ENCODE measurements around the gene PMM1. TPM values are rescaled to one million over a fixed set of nuclear protein-coding genes. Genes with fewer than 3 reads are reported as not detected.

The PMM1 gene
- total and polyA plus RNA-seq, 2 donors from 2014 or later, result 36.4 to 127 TPM

DNA sequence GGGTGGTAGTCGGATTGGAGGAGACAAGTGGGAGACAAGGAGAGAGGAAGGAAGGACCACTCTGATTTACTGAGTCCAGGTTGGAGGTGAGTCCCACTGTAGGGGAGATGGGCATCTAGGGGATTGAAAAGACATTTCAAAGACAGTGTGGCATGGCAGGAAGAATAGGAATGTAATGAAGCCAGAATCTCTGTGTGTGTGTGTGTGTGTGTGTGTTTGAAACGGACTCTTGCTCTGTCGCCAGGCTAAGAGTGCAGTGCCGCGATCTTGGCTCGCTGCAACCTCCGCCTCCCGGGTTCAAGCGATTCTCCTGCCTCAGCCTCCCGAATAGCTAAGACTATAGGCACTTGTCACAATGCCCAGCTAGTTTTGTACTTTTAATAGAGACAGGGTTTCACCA, 33.1 kb downstream of the PMM1 start:
- TF ChIP-seq, protein P1, sequence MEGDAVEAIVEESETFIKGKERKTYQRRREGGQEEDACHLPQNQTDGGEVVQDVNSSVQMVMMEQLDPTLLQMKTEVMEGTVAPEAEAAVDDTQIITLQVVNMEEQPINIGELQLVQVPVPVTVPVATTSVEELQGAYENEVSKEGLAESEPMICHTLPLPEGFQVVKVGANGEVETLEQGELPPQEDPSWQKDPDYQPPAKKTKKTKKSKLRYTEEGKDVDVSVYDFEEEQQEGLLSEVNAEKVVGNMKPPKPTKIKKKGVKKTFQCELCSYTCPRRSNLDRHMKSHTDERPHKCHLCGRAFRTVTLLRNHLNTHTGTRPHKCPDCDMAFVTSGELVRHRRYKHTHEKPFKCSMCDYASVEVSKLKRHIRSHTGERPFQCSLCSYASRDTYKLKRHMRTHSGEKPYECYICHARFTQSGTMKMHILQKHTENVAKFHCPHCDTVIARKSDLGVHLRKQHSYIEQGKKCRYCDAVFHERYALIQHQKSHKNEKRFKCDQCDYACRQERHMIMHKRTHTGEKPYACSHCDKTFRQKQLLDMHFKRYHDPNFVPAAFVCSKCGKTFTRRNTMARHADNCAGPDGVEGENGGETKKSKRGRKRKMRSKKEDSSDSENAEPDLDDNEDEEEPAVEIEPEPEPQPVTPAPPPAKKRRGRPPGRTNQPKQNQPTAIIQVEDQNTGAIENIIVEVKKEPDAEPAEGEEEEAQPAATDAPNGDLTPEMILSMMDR (IDR thresholded peaks at IDR 0.05; ENCODE audit: borderline replicate concordance, extremely low read depth, insufficient read depth), result no peak
- intact Hi-C loops (cut with DNase I), result no loop called here
- DNase-seq (no peak), FAIRE-seq (no peak)
- Histone ChIP-seq H3K9me3 (ENCODE audit: control insufficient read depth in 2 of 3, insufficient read depth in 1 of 3, low read length in 3 of 3) (no peaks in the 10 kb centered on the region), H3K27me3 (ENCODE audit: control insufficient read depth, insufficient read depth, low read length) (no peaks in the 10 kb centered on the region), H3K27ac (ENCODE audit: low read depth in 2 of 2, low read length in 2 of 2) (no peak overlapping the region), H3K36me3 (ENCODE audit: control insufficient read depth in 2 of 3, insufficient read depth in 3 of 3, low read length in 3 of 3) (no peaks in the 10 kb centered on the region), H3K4me3 (ENCODE audit: low read length in 3 of 3) (no peak overlapping the region), H3K4me1 (ENCODE audit: control insufficient read depth in 2 of 3, insufficient read depth in 2 of 3, low read depth in 1 of 3, low read length in 3 of 3) (peaks cover 0 to 12% (median 6%) of the 10 kb centered on the region in 3 donors), H3K9ac (ENCODE audit: low read length in 3 of 3) (no peak overlapping the region)

DNA sequence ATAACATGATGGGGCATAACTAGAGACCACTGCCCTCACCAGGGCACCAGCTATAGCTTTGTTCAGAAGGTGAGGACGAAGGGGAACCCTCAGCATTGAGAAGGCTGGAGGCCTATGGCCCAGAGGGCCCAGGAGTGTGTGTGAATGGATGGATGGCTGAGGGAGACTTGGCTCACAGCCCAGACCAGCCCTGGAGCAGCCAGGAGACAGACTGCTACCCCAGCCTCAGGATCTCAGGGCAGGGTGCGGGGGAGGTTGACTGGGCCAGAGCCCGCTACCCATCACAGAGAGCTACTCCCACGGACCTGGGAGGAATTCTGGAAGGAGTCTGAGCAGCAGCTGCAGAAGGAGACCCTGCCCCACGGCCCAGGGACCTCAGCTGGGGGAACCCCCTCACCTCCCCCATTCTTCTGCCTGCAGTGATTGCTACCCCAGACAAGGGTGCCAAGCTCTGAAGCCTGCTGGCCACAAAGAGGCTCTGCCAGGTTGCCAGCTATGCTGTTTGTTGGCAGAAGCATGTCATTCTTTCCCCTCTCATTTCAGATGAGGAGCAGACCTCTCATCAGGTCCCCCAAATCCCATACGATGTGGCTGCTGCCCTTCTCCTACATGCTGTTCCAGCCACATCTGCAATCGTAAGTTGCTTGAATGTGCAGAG, 34.2 kb downstream of the PMM1 start:
- H3K27me3 ChIP-seq (ENCODE audit: control insufficient read depth, insufficient read depth, low read length), result no peaks in the 10 kb centered on the region
- H3K4me3 ChIP-seq (ENCODE audit: low read length in 3 of 3), result no peak overlapping the region
- no peak for FAIRE-seq
- H3K9ac ChIP-seq (ENCODE audit: low read length in 3 of 3), result no peak overlapping the region
- no peaks in the 10 kb centered on the region for H3K36me3 ChIP-seq (ENCODE audit: control insufficient read depth in 2 of 3, insufficient read depth in 3 of 3, low read length in 3 of 3)
- TF ChIP-seq, protein P1 (IDR thresholded peaks at IDR 0.05; ENCODE audit: borderline replicate concordance, extremely low read depth, insufficient read depth), result no peak
- H3K9me3 ChIP-seq (ENCODE audit: control insufficient read depth in 2 of 3, insufficient read depth in 1 of 3, low read length in 3 of 3), result no peaks in the 10 kb centered on the region
- H3K4me1 ChIP-seq (ENCODE audit: control insufficient read depth in 2 of 3, insufficient read depth in 2 of 3, low read depth in 1 of 3, low read length in 3 of 3), result peaks cover 0 to 12% (median 6%) of the 10 kb centered on the region in 3 donors
- DNase-seq, result peak in 4 of 5 donors; percentile 78 to 84 (median 81)
- no peak overlapping the region for H3K27ac ChIP-seq (ENCODE audit: low read depth in 2 of 2, low read length in 2 of 2)
- intact Hi-C loops (cut with DNase I), result no loop called here

DNA sequence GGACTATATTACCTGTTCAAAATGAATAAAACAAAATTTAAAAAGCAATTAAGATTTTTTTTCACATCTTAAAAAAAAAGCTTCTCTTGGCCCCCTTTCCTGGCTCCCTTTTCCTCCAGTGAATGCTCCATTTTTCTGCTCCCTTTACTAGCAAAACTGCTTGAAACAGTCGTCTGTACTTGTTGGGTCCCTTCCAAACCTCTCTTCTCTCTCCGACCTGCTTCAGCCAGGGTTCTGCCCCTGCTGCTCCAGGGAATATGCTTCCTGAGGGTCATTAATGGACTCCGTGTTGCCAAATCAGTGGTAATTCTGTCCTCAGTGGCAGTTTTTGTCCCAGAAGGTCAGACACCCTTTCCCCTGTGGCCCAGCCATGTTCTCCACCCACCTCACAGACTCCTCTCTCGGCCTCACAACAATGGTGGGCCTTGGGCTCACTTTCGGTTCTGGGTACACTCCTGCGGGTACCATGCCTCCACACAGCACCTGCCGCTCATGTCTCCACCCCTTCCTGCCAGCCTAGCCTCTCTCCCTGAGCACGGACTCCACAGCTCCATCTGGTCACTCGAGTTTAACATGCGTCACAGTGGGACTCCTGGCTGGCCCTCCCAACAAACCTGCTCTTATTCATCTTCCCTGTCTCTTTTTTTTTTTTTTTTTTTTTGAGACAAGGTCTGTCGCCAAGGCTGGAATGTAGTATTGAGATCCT, 37.6 kb downstream of the PMM1 start:
- Histone ChIP-seq H3K4me3 (ENCODE audit: low read length in 3 of 3) (no peak overlapping the region), H3K4me1 (ENCODE audit: control insufficient read depth in 2 of 3, insufficient read depth in 2 of 3, low read depth in 1 of 3, low read length in 3 of 3) (peaks cover 0 to 5% (median 3%) of the 10 kb centered on the region in 3 donors), H3K9me3 (ENCODE audit: control insufficient read depth in 2 of 3, insufficient read depth in 1 of 3, low read length in 3 of 3) (no peaks in the 10 kb centered on the region), H3K27ac (ENCODE audit: low read depth in 2 of 2, low read length in 2 of 2) (no peak overlapping the region), H3K36me3 (ENCODE audit: control insufficient read depth in 2 of 3, insufficient read depth in 3 of 3, low read length in 3 of 3) (no peaks in the 10 kb centered on the region), H3K27me3 (ENCODE audit: control insufficient read depth, insufficient read depth, low read length) (no peaks in the 10 kb centered on the region), H3K9ac (ENCODE audit: low read length in 3 of 3) (no peak overlapping the region)
- intact Hi-C loops (cut with DNase I), result no loop called here
- no peak for FAIRE-seq
- TF ChIP-seq, protein P1 (IDR thresholded peaks at IDR 0.05; ENCODE audit: borderline replicate concordance, extremely low read depth, insufficient read depth), result no peak
- DNase-seq, result no peak
